GM18517 (cell line): ENCODE data around the gene FOXC1.

ENCODE experiments used
- ATAC-seq: cut with Tn5 transposase; IDR thresholded peaks from one replicate; pipeline ENCODE4 v1.9.1; 2021; ENCODE audit warnings: mild to moderate bottlenecking, moderate library complexity; ENCODE audit not compliant: unreplicated experiment

The FOXC1 gene

GRCh38 chr6:1640476-1640875 lies 30.8 kb downstream of the FOXC1 start:
- ATAC-seq = no peak

GRCh38 chr6:1641343-1641885 lies 31.7 kb downstream of the FOXC1 start:
- no peak for ATAC-seq

GRCh38 chr6:1643111-1643510 lies 33.4 kb downstream of the FOXC1 start:
- no peak for ATAC-seq

GRCh38 chr6:1643830-1644445 lies 34.2 kb downstream of the FOXC1 start:
- no peak for ATAC-seq

- ATAC-seq = no peak
Measured at GRCh38 chr6:1644516-1645060, 34.9 kb downstream of the FOXC1 start.

- ATAC-seq = no peak
Measured at GRCh38 chr6:1645466-1646185, 35.9 kb downstream of the FOXC1 start.

GRCh38 chr6:1651362-1651761 lies 41.6 kb downstream of the FOXC1 start:
- no peak for ATAC-seq

GRCh38 chr6:1652842-1653241 lies 43.1 kb downstream of the FOXC1 start:
- ATAC-seq = no peak

- no peak for ATAC-seq
Measured at GRCh38 chr6:1654054-1654453, 44.3 kb downstream of the FOXC1 start.

- no peak for ATAC-seq
Measured at GRCh38 chr6:1657116-1657770, 47.5 kb downstream of the FOXC1 start.

GRCh38 chr6:1657771-1658165 lies 48.1 kb downstream of the FOXC1 start:
- no peak for ATAC-seq

- ATAC-seq = no peak
Measured at GRCh38 chr6:1658212-1659005, 48.7 kb downstream of the FOXC1 start.

- no peak for ATAC-seq
Measured at GRCh38 chr6:1659816-1660215, 50.1 kb downstream of the FOXC1 start.

GRCh38 chr6:1662534-1662933 lies 52.8 kb downstream of the FOXC1 start:
- no peak for ATAC-seq
